Smooth muscle cell (in vitro differentiated cells): Measurements from ENCODE around the gene KCNMA1. TPM values are rescaled to one million over a fixed set of nuclear protein-coding genes. Genes with fewer than 3 reads are reported as not detected.

Experiments
- DNase-seq: peaks from one replicate; lab custom pipeline; 2025; ENCODE audit not compliant: unreplicated experiment; lab: John Stamatoyannopoulos, UW
- H2AFZ ChIP-seq: fragments of 200-600 bp; sonication (generic); 2 replicates; pipeline ENCODE4 v1.6.0; 2016; ENCODE audit warnings: antibody characterized with exemption, low read depth, mild to moderate bottlenecking
- H3F3A ChIP-seq: fragments of 200-600 bp; sonication (generic); 2 replicates; pipeline ENCODE4 v1.6.0; 2017; ENCODE audit warnings: antibody characterized with exemption, low read depth
- H3K27ac ChIP-seq: fragments of 200-600 bp; sonication (generic); 2 replicates; pipeline ENCODE4 v1.5.1; 2016; ENCODE audit warnings: low read depth, mild to moderate bottlenecking
- H3K27me3 ChIP-seq: fragments of 200-600 bp; sonication (generic); 2 replicates; pipeline ENCODE4 v1.6.1; 2016; ENCODE audit warnings: low read depth, mild to moderate bottlenecking
- H3K36me3 ChIP-seq: fragments of 200-600 bp; sonication (generic); 2 replicates; pipeline ENCODE4 v1.5.1; 2016; ENCODE audit warnings: low read depth
- H3K4me1 ChIP-seq: fragments of 200-600 bp; sonication (generic); 2 replicates; pipeline ENCODE4 v1.5.1; 2016; ENCODE audit warnings: low read depth
- H3K4me2 ChIP-seq: fragments of 200-600 bp; sonication (generic); 2 replicates; pipeline ENCODE4 v1.6.0; 2016; ENCODE audit warnings: mild to moderate bottlenecking
- H3K4me3 ChIP-seq: fragments of 200-600 bp; sonication (generic); 2 replicates; pipeline ENCODE4 v1.5.1; 2016; ENCODE audit warnings: mild to moderate bottlenecking
- H3K79me2 ChIP-seq: fragments of 200-600 bp; sonication (generic); 2 replicates; pipeline ENCODE4 v1.6.0; 2016; ENCODE audit warnings: low read depth, mild to moderate bottlenecking
- H3K9ac ChIP-seq: fragments of 200-600 bp; sonication (generic); 2 replicates; pipeline ENCODE4 v1.6.0; 2016; ENCODE audit warnings: low read depth
- H3K9me3 ChIP-seq: fragments of 200-600 bp; sonication (generic); replicated peaks from 2 replicates; pipeline ENCODE4 v1.5.1; 2016; ENCODE audit warnings: low read depth
- H4K20me1 ChIP-seq: fragments of 200-600 bp; sonication (generic); 2 replicates; pipeline ENCODE4 v1.6.0; 2016; ENCODE audit warnings: low read depth
- CTCF ChIP-seq: fragments of 200-600 bp; sonication (generic); IDR thresholded peaks from 2 replicates; pipeline ENCODE4 v1.5.1; 2017; ENCODE audit warnings: borderline replicate concordance, mild to moderate bottlenecking, antibody characterized with exemption; ENCODE audit not compliant: insufficient read depth, poor library complexity, severe bottlenecking
- WGBS: methylation state at CpG from one replicate; pipeline ENCODE4 v1.1.7; 2016; ENCODE audit warnings: low lambda C conversion rate; 5-methylcytosine and 5-hydroxymethylcytosine counted together
- polyA plus RNA-seq: library from polyadenylated mRNA; unstranded; fragments of >200 nt; fragmentation: Nextera tagmentation; extraction: Ambion mirVana; gene quantifications from 2 replicates; pipeline ENCODE4 v1.2.1, GENCODE V29; 2016
- total RNA-seq: library from RNA; depleted of rRNA; stranded (reverse); fragments of >200 nt; gene quantifications from 2 replicates; pipeline ENCODE4 v1.2.3, GENCODE V29; 2014

The KCNMA1 gene
- total and polyA plus RNA-seq, 2 experiments from 2014 or later, result 9.1 to 23.4 TPM

- WGBS, result 92% methylated on average over 2 of the region's 2 CpGs
- Histone ChIP-seq H3K36me3 (no peaks in the 10 kb centered on the region), H3K27me3 (no peaks in the 10 kb centered on the region), H3F3A (no peaks in the 10 kb centered on the region), H3K4me1 (no peaks in the 10 kb centered on the region), H2AFZ (no peak overlapping the region), H4K20me1 (no peaks in the 10 kb centered on the region), H3K4me2 (no peak overlapping the region), H3K27ac (no peak overlapping the region), H3K79me2 (no peaks in the 10 kb centered on the region), H3K9me3 (no peaks in the 10 kb centered on the region), H3K4me3 (no peak overlapping the region), H3K9ac (no peak overlapping the region)
- DNase-seq, result no peak
- no peak for TF ChIP-seq CTCF
These were observed 614.2 kb downstream of the KCNMA1 start for GRCh38 chr10:77023396-77023795.

GRCh38 chr10:77022671-77023070 lies 614.9 kb downstream of the KCNMA1 start:
- no peaks in the 10 kb centered on the region for H3K36me3 ChIP-seq
- no peak overlapping the region for H3K9ac ChIP-seq
- 90% methylated on average over 4 of the region's 4 CpGs for WGBS
- H3K4me1 ChIP-seq, result no peaks in the 10 kb centered on the region
- no peak for DNase-seq
- no peaks in the 10 kb centered on the region for H4K20me1 ChIP-seq
- no peak overlapping the region for H3K4me3 ChIP-seq
- H3K27ac ChIP-seq, result no peak overlapping the region
- H3K79me2 ChIP-seq, result no peaks in the 10 kb centered on the region
- H3F3A ChIP-seq, result no peaks in the 10 kb centered on the region
- TF ChIP-seq CTCF, result no peak
- no peaks in the 10 kb centered on the region for H3K9me3 ChIP-seq
- no peaks in the 10 kb centered on the region for H3K27me3 ChIP-seq
- no peak overlapping the region for H2AFZ ChIP-seq
- no peak overlapping the region for H3K4me2 ChIP-seq

DNA sequence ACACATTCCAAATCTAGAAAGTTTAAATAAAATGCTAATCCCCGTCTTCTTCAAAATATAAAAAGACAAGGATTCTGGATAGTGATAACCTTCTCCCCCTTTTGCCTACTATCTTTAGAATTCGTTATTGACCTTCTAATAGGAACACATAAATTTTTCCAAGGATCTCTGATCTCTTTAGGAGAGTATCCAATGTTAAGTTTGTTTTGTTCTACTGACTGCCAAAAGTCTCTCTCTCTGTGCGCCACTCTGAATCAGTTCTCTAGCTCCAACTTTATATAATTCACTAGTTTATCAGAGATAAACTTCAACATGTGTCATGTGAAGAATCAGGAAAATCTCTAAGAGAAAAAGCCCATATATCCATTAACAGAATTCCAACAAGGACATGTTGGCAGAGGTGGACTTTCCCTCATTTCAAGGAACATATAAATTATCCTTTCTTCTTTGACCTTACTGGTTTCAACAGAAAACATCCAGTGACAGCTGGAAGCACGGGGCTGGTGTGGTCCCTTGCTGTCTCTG lies 615.6 kb downstream of the KCNMA1 start:
- no peak overlapping the region for H2AFZ ChIP-seq
- TF ChIP-seq CTCF, result no peak
- H3K9me3 ChIP-seq, result no peaks in the 10 kb centered on the region
- no peak overlapping the region for H3K4me2 ChIP-seq
- H3K9ac ChIP-seq, result no peak overlapping the region
- no peaks in the 10 kb centered on the region for H4K20me1 ChIP-seq
- H3K79me2 ChIP-seq, result no peaks in the 10 kb centered on the region
- DNase-seq, result no peak
- no peaks in the 10 kb centered on the region for H3K4me1 ChIP-seq
- H3K4me3 ChIP-seq, result no peak overlapping the region
- WGBS, result 89% methylated on average over 4 of the region's 4 CpGs
- no peak overlapping the region for H3K27ac ChIP-seq
- no peaks in the 10 kb centered on the region for H3K36me3 ChIP-seq
- H3K27me3 ChIP-seq, result no peaks in the 10 kb centered on the region
- no peaks in the 10 kb centered on the region for H3F3A ChIP-seq

DNA sequence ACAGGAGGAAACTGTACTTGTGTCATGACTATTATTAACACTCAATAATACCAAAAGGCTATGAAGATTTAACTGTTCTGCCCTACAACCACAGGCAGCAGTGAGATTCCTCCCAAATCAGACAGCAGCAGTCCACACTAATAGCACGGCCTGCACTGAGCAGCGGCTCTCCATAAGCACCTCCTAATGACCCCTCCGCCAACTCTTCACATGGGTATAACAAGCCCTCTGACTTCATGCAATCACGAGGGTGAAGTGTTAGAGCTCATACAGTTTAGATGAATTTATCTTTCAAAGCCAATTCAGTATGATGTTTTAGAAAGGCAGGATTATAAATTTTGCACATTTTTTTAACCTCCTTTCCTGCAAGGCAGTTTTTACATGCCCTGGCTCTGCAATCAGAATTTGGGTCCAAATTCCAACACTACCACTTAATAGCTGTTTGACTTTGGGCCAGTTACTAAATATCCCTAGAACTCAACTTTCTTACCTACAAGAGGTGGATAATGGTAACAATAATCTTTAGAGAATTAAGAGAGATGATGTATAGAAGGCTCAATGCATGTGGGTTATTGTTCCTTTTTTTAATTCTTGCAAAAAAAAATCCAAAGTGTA lies 617.1 kb downstream of the KCNMA1 start:
- no peak overlapping the region for H2AFZ ChIP-seq
- H3K4me2 ChIP-seq, result no peak overlapping the region
- H3K4me3 ChIP-seq, result no peak overlapping the region
- H3K4me1 ChIP-seq, result no peaks in the 10 kb centered on the region
- H3K9me3 ChIP-seq, result no peaks in the 10 kb centered on the region
- TF ChIP-seq CTCF, result no peak
- no peaks in the 10 kb centered on the region for H3F3A ChIP-seq
- no peak overlapping the region for H3K27ac ChIP-seq
- H3K79me2 ChIP-seq, result no peaks in the 10 kb centered on the region
- DNase-seq, result no peak
- H3K27me3 ChIP-seq, result no peaks in the 10 kb centered on the region
- H3K36me3 ChIP-seq, result no peaks in the 10 kb centered on the region
- no peak overlapping the region for H3K9ac ChIP-seq
- 87% methylated on average over 4 of the region's 4 CpGs for WGBS
- no peaks in the 10 kb centered on the region for H4K20me1 ChIP-seq
